Uterus (tissue), 4 donors: Measurements from ENCODE around the gene RASGEF1C. TPM values are rescaled to one million over a fixed set of nuclear protein-coding genes. Genes with fewer than 3 reads are reported as not detected.

Experiments
- DNase-seq, 2 donors: peaks; one replicate each; pipeline ENCODE4 v3.0.0-alpha.2; 2019 to 2020
- H3K27ac ChIP-seq, 2 donors: fragments of 200-600 bp; sonication (generic); 1 replicate in 1 of 2; 2 replicates in 1 of 2; pipeline ENCODE4 v1.5.1; 2016 to 2018
- H3K27me3 ChIP-seq, 2 donors: fragments of 200-600 bp; sonication (generic); one replicate each; pipeline ENCODE4 v1.5.1; 2018 to 2019; ENCODE audit warnings: control low read depth in 1 of 2
- H3K36me3 ChIP-seq, 2 donors: fragments of 200-600 bp; sonication (generic); one replicate each; pipeline ENCODE4 v1.5.1; 2019; ENCODE audit warnings: control low read depth in 1 of 2
- H3K4me1 ChIP-seq, 2 donors: fragments of 200-600 bp; sonication (generic); one replicate each; pipeline ENCODE4 v1.5.1; 2018 to 2019; ENCODE audit warnings: control low read depth in 1 of 2
- H3K4me3 ChIP-seq, 2 donors: fragments of 200-600 bp; sonication (generic); 1 replicate in 1 of 2; 2 replicates in 1 of 2; pipeline ENCODE4 v1.5.1; 2018 to 2019; ENCODE audit warnings: mild to moderate bottlenecking in 1 of 2
- H3K9me3 ChIP-seq, 2 donors: fragments of 200-600 bp; sonication (generic); one replicate each; pipeline ENCODE4 v1.5.1; 2019; ENCODE audit warnings: control low read depth in 1 of 2
- CTCF ChIP-seq, 4 experiments: fragments of 200-600 bp in 2 of 4; fragments of 450-650 bp in 2 of 4; sonication (generic) in 2 of 4; IDR thresholded peaks; one replicate each; pipeline ENCODE4 v1.5.1; 2016 to 2019; ENCODE audit warnings: antibody characterized with exemption in 4 of 4, mild to moderate bottlenecking in 2 of 4, moderate library complexity in 1 of 4
- POLR2A ChIP-seq, 2 donors: fragments of 450-650 bp; IDR thresholded peaks; one replicate each; pipeline ENCODE4 v1.6.1; 2016; ENCODE audit warnings: antibody characterized with exemption in 2 of 2, mild to moderate bottlenecking in 1 of 2, moderate library complexity in 1 of 2
- intact Hi-C: fragments of 100-400 bp; cut with DNase I; formaldehyde crosslinking; loops from one replicate; pipeline ENCODE4 v1.15.1; 2023; ENCODE audit warnings: low total_unique reads
- total RNA-seq, 4 donors: library from RNA; depleted of rRNA in 3 of 4; stranded (reverse); fragments of >200 nt in 3 of 4; gene quantifications; one replicate each; pipeline versions ENCODE4 v1.1.0 to v1.2.4, GENCODE V29; 2014 to 2023
- donor health status: DM: yes; HTN: yes; CAD: no.

RASGEF1C gene
- total RNA-seq, 4 donors from 2014 or later: 1.2 TPM; not detected in 3

GRCh38 chr5:180137401-180138213 is 71.4 kb downstream of the RASGEF1C start:
- intact Hi-C loops: no loop called here
- H3K27me3 ChIP-seq: no peaks in the 10 kb centered on the region
- no peaks in the 10 kb centered on the region for H3K36me3 ChIP-seq
- H3K9me3 ChIP-seq: no peaks in the 10 kb centered on the region
- peak in 1 of 2 donors; percentile 5 for DNase-seq
- TF ChIP-seq POLR2A (IDR thresholded peaks at IDR 0.05): no peak
- no peak for TF ChIP-seq CTCF (IDR thresholded peaks at IDR 0.05)
- no peak overlapping the region for H3K4me3 ChIP-seq
- no peak overlapping the region for H3K27ac ChIP-seq
- H3K4me1 ChIP-seq: no peaks in the 10 kb centered on the region

GRCh38 chr5:180136630-180137381 is 72.2 kb downstream of the RASGEF1C start:
- Histone ChIP-seq H3K36me3 (no peaks in the 10 kb centered on the region), H3K27ac (no peak overlapping the region), H3K4me3 (no peak overlapping the region), H3K4me1 (no peaks in the 10 kb centered on the region), H3K9me3 (no peaks in the 10 kb centered on the region), H3K27me3 (no peaks in the 10 kb centered on the region)
- TF ChIP-seq CTCF (IDR thresholded peaks at IDR 0.05) (no peak), POLR2A (IDR thresholded peaks at IDR 0.05) (no peak)
- DNase-seq: peak in 1 of 2 donors; percentile 5
- intact Hi-C loops: no loop called here

GRCh38 chr5:180135967-180136629 is 72.9 kb downstream of the RASGEF1C start:
- Histone ChIP-seq H3K27me3 (no peaks in the 10 kb centered on the region), H3K4me3 (no peak overlapping the region), H3K4me1 (no peaks in the 10 kb centered on the region), H3K9me3 (no peaks in the 10 kb centered on the region), H3K27ac (no peak overlapping the region), H3K36me3 (no peaks in the 10 kb centered on the region)
- peak in 1 of 2 donors; percentile 7 for DNase-seq
- no peak for TF ChIP-seq POLR2A (IDR thresholded peaks at IDR 0.05)
- TF ChIP-seq CTCF (IDR thresholded peaks at IDR 0.05): no peak
- intact Hi-C loops: no loop called here

GRCh38 chr5:180135128-180135955 is 73.7 kb downstream of the RASGEF1C start:
- Histone ChIP-seq H3K4me3 (no peak overlapping the region), H3K9me3 (no peaks in the 10 kb centered on the region), H3K27me3 (no peaks in the 10 kb centered on the region), H3K36me3 (no peaks in the 10 kb centered on the region), H3K27ac (no peak overlapping the region), H3K4me1 (no peaks in the 10 kb centered on the region)
- DNase-seq: peak in 1 of 2 donors; percentile 6
- TF ChIP-seq POLR2A (IDR thresholded peaks at IDR 0.05): no peak
- no peak for TF ChIP-seq CTCF (IDR thresholded peaks at IDR 0.05)
- intact Hi-C loops: no loop called here
